ENCODE measurements around the gene PSORS1C2.

DNA sequence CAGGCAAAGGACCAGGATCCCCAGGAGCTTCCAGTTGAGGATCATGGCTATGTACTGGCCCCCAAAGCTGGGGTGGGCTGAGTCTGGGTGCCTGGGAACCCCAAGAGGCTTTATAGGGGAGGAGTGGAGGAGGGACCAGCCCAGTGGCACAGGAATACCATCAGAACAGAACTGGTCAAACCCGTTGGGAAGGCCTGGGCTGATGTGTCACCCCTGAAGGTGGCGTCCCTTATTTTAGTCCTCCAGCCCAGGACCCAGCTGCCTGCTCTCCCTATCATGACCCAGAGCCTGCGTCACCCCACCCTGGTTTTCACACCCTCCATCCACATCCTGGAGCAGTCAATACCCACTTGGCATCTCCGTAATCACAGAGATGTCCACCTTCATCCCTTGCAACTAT lies at the start of gene PSORS1C2:
- TF ChIP-seq, protein P1, sequence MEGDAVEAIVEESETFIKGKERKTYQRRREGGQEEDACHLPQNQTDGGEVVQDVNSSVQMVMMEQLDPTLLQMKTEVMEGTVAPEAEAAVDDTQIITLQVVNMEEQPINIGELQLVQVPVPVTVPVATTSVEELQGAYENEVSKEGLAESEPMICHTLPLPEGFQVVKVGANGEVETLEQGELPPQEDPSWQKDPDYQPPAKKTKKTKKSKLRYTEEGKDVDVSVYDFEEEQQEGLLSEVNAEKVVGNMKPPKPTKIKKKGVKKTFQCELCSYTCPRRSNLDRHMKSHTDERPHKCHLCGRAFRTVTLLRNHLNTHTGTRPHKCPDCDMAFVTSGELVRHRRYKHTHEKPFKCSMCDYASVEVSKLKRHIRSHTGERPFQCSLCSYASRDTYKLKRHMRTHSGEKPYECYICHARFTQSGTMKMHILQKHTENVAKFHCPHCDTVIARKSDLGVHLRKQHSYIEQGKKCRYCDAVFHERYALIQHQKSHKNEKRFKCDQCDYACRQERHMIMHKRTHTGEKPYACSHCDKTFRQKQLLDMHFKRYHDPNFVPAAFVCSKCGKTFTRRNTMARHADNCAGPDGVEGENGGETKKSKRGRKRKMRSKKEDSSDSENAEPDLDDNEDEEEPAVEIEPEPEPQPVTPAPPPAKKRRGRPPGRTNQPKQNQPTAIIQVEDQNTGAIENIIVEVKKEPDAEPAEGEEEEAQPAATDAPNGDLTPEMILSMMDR (IDR thresholded peaks at IDR 0.05) = no peak
- TF ChIP-seq POLR2A (IDR thresholded peaks at IDR 0.05) = no peak
- no peak for TF ChIP-seq POLR2AphosphoS5 (IDR thresholded peaks at IDR 0.05)

Measured in suprapubic skin (tissue), 4 donors.